Adrenal gland (tissue), 5 donors: Measurements from ENCODE around the gene PHF20.

Experiments
- POLR2A ChIP-seq, 2 donors: fragments of 450-650 bp; IDR thresholded peaks; one replicate each; pipeline ENCODE4 v1.6.1; 2017; ENCODE audit warnings: antibody characterized with exemption in 2 of 2, mild to moderate bottlenecking in 2 of 2, moderate library complexity in 1 of 2
- TF ChIP-seq, protein P1 (sequence below), 6 experiments: fragments of 450-650 bp in 4 of 6; fragments of 200-600 bp in 2 of 6; sonication (generic) in 1 of 6; IDR thresholded peaks; 1 replicate in 5 of 6; 2 replicates in 1 of 6; pipeline versions ENCODE4 v1.5.1 to v1.8.0; 2016 to 2021; ENCODE audit warnings: antibody characterized with exemption in 6 of 6, mild to moderate bottlenecking in 2 of 6, moderate library complexity in 1 of 6
- donor health status: DM: no; HTN: no; CAD: no.

DNA sequence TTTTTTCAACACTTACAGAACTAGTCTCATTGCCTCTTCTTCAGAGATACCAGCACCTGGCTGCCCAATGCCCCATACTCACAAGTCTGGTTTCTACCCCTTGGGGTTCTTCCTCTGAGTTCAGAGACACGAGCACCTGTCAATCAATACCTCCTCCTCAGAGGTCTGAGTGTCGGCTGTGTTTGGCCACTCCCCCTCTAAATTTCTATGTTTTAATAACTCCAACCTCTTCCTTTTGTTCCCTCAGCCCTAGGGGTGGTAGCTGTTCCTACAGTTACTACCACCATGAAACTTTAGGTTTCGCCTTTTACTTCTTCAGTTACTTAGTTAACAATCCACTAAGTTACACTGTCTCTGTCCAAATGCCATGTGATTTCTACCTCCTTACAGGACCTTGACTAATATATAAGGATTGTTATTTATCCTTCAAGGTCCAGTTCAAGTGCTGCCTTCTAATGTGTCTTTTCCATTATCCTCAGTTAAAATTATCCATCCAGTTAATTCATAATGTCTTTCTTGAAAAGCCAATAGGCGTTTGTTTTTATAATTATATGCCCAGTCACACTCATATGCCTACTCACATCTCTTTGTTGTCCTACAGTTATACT lies 14.6 kb upstream of the PHF20 start:
- TF ChIP-seq, protein P1, sequence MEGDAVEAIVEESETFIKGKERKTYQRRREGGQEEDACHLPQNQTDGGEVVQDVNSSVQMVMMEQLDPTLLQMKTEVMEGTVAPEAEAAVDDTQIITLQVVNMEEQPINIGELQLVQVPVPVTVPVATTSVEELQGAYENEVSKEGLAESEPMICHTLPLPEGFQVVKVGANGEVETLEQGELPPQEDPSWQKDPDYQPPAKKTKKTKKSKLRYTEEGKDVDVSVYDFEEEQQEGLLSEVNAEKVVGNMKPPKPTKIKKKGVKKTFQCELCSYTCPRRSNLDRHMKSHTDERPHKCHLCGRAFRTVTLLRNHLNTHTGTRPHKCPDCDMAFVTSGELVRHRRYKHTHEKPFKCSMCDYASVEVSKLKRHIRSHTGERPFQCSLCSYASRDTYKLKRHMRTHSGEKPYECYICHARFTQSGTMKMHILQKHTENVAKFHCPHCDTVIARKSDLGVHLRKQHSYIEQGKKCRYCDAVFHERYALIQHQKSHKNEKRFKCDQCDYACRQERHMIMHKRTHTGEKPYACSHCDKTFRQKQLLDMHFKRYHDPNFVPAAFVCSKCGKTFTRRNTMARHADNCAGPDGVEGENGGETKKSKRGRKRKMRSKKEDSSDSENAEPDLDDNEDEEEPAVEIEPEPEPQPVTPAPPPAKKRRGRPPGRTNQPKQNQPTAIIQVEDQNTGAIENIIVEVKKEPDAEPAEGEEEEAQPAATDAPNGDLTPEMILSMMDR (IDR thresholded peaks at IDR 0.05) = no peak
- no peak for TF ChIP-seq POLR2A (IDR thresholded peaks at IDR 0.05)
